Stimulated activated CD8-positive, alpha-beta memory T cell treated with anti-CD3 and anti-CD28 coated beads, Interleukin-2, amount 100 ng/mL, for 1 hour (primary cell): ENCODE data around the gene PRRT1B.
"Not testable (repeated sequence)": the region's sequence is repeated elsewhere in the genome, so short reads cannot be mapped to it uniquely, and the experiment has no call there.

Source experiments
- DNase-seq, 2 donors: peaks; one replicate each; pipeline ENCODE4 v3.0.0-alpha.2; 2020; ENCODE audit warnings: low read depth in 2 of 2

PRRT1B gene

DNA sequence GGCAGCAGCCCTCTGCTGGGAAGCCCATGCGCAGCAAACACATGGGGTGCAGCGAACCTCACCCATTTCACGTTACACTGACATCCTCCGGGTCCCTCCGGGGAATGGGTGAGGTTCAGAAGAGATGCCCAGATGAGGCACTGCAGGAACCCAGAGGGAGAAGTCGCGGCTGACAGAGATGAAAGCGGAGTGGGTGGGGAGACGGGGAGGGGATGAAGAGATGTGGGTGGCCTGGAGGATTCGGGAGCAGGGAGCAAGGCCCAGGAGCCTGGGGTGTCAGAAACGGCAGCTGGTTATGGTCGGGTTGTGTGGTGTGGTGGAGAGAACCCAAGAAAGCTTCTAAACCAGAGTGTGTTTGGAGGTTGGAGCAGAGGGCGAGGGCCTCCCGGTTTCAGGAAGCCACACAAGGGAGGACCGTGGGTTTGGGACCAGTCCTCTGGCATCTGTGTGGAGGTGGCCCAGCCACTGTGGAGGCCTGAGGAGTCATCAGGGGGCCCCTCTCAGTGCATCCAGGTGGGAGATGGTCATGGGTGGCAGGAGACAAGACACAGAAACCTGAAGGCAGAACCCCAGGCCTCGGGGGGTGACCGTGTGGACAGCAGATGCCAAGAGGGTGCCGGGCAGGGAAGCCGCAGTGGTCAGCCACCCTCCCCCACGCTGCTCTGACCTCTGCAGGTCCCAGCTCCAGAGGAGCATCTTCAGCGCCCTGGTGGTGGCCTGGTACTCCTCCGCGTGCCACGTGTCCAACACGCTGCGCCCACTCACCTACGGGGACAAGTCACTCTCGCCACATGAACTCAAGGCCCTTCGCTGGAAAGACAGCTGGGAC, 22.9 kb upstream of the PRRT1B start:
- no peak for DNase-seq

DNA sequence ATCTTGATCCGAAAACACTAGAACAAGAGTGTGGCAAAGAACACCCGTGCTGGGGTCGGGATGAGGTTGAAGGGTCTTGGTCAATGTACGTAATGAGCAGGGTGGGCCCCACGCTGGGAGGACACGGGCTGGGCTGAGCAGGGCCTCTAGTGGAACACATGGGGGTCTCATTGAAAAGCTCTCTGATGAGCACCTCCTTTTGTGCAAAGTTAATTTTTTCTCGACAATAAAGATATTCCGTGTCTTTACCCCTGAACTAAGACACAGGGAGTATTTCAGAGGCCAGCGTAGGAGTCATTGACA, 22.3 kb upstream of the PRRT1B start:
- no peak for DNase-seq

DNA sequence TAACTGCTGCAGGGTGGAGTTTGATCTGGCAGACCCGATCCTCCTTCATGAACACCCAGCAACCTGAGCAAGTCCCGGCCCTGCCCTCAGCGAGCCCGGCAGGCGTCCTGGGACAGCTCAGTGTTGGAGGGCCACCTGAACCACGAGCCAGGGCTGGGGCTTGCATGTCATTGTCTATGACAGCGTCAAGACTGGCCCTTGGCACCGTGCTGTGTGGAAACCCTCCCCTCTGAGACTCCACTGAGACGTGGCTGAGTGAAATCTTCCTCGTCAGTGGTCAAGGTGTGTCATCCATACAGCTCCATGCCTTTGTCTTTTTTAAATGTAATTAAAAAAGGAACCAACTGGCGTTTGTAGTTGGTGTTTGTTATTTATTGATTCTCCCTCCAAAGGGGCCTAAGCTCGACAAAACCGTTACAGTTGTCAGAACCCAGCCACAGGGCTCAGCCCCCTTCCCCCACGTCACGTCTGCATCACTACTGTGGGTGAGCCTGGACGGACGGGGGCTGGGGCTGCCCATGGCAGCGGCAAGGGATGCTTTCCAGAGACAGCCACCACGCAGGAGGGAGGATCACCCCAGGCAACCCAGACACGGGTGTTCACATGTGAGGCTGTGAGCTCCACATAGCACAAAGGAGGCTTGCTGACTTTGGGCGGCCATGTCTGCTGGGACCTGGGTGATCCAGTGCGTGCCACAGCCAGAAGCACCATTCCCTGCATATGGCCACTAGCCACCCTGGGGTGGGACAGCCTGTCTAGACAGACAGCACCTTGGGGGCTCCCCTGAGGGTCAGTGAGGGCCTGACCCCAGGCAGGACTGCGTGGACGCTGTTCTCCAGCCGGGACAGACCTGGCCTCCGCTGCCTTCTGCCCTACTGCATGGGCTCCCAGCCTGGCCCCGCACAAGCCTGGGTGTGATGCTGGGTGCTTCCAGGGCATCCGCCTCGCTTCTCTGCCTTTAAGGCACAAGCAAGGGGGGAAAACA, 21.6 kb upstream of the PRRT1B start:
- no peak for DNase-seq

DNA sequence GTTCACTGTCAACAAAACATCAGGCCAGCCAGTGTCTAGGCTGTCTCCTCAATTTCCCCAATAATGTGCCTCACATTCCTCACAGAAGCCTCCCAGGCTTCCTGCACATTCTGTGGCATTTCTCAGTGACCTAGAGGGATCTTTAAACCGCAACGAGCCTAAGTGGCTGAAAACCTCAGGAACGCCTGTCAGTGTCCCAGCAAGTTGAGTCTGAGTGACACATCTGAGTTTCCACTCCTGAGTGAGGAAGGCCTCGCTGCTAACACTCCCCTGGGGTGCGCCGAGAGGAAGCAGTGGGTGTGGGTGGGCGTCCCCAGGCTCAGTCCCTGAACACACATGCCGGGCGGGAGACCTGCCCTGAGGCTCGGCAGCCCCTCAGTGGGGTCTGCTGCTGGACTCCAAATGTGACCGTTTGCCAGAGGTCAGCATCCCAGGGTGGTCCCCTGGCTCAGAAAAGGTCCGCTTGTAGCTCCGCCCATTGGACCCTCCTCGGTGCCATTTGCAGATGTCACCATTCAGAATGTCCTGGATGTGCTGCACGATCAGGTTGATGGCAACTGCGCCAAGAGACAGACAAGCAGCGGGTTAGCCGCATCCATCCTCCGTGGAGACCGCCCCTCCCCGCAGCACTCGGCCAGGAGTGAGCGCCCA, 20.5 kb upstream of the PRRT1B start:
- no peak for DNase-seq

DNA sequence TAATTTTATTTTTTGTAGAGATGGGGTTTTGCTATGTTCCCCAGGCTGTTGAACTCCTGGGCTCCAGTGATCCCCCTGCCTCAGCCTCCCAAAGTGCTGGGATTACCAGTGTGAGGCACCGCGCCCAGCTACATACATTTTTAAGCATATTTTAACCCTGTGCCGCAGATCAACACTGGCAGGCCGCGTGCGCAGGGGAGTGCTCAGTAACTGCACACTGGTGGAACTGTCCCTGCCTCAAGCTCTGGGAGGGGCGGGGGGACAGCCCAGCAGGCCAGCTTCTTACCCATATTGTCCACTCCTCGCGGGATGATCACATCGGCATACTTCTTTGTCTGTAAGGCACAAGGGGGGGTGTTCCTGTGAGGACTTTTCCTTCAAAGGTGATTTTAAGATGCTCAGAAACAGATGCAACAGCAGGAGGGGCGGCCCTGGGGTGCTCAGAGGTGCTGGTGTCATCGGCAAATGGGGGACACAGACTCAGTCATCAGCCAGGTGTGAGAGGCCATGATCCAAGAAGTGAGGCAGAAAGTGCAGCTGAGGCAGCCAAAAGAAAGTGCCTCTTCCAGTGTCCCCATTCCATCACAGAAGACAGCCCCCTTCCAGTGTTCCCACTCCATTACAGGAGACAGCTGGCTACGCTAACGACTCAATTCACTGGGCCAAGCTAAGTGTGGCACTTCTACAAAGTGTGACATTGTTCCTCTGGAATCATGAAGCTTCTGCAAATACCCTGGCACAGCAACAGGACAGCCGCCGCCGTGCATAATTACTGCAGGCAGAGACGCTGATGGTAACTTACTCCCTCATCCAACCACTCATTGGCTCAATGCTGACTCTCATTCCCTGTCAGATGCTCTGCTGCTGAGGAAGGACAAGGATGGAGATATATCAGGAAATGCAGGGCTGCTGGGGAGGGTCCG, 19.4 kb upstream of the PRRT1B start:
- no peak for DNase-seq

DNA sequence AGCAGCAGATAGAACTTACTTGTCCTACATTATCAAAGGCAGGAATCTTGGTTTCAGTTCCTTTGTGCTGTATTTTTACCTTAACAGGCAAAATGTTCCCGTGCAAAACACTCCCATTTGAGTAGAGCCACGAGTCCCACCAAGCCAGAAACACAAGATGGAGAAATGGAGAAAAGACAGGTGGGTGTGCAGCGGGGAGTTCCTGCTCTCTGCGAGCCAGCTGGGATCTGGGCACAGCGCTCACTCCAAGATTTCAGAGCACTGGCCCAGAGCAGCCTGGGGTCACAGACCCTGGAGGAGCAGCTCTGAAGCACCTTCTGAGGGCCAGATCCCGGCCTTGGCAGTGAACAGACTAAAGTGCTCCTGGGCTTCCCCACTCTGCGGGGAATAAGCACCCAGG, 17.1 kb upstream of the PRRT1B start:
- DNase-seq: no peak

DNA sequence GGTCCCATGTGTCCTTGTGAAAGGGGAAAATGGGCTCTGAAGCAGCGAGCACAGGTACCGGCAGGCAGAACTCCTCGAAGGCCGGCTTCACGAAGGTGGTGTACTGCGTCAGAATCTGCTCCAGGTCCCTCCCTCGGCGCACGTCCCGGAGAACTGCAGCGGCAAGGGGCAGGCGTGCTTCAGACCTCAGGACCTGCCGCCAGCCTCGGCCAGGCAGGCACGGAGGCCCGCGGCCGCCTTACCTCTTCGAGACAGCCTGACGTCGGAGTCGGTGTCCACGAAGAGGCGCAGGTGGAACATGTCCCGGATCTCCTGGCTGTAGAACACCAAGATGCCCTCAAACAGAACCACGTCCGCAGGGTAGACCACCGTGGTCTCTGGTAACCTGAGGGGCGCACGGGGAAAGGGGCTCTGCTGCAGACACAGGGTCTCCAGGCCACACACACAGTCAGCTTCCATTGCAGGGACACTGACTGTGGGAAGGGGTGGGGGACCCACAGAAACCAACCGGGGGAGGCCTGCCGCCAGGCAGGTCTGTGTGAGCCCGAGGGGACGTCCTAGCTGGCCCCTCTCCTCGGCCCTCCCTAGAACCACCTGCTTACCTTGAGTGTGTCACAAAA, 16.3 kb upstream of the PRRT1B start:
- DNase-seq: no peak

DNA sequence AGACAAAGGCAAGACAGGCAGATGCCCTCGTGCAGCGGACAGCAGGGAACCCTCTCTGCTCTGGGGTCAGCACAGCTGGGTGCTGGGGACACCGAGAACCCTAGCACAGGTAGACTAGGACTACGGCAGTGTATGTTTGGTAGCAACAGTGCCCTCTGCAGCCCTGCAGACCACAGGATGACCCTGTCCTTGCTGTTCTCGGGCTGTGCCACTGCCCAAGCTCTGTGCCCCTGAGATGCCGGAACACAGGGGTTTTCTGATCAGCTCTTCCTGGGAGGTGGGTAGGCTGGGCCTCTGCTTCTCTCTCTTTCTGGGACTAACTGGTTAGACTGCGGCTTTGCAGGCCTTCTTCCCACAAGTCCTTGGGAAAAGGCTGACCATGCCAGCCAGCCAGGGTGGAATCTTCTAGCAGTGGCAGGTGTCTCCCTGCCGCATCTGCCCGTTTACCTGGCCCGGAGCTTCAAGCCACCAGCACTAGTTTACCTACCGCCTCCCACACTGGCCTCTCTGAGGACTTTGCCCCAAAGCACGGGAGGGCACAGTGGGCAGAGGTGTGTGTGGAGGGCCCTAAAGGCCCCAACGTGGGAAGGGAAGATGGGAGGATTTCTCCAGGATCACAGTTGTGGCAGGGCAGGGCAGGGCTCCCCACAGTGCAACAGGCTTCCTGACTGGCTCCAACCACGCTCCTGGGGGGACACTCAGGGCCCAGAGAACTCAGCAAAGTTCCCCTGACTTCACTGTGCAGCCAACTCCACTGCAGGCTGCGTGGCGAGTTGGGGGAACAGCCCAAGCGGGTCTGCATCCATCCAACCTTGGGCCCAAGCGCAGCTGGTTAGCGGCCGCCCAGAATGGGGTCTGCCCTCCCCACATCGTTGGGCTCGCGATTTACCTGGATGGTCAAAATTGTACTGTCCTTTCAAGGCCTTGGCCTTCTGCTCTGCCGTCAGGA, 15.5 kb upstream of the PRRT1B start:
- DNase-seq: no peak

DNA sequence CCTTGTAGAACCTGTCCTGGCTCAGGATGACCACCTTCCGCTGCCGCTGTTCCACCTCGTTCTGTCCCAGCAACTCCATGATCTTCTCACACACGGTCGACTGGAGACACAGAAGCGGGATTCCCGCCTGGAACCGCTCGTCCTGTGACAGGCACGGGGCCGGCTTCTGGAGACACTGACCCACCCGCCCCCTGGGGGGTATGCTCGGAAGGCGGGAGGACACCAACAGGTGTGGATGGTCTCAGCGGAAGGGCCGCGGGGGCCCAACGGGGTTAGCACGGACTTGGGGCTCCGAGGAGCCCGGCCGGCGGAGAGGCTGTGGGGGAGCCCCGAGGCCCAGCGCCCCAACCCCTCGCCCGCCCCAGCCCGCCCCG, 14.8 kb upstream of the PRRT1B start:
- DNase-seq: no peak

DNA sequence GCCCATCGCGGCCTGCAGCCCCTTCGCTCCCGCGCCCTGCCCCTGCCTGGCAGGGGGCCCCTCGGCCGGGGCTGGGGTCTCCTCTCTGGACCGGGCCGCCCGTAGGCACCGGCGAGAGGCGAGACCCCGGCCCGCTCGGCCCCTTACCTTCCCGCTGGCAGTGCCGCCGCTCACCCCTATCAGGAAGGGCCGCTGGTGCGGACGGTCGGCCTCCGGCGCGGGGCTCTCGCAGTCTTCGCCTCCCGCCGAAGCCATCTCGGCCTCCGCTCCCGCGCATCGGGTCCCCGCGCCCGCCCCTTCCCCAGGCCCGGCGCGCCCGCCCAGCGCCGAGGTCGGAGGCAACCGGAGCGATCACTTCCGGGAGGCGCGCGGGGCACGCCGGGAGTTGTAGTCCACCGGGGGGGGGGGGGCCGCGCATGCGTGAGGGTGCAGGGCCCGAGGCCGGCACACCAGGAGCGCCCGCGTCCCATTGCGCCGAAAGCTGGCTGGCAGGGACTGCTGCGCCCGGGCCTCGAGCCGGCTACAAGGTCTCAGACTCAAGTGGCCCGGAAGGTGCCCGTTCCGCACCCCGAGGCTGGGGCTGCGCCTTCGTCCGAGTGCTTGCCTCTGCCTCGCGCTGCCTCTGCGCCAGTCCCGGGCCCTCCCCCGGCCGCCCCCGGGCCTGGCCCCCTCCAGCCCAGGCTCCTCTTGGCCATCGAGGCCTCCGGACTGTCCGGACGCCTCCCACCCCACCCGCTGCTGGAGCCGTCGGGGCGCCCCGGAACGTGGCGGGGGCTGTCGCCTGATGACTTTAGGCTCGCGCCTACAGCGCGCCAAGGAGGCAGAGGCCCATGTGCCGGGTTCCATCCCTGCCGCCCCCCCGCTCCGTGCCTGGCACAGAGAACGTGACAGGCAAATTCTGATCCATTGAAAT, 14.1 kb upstream of the PRRT1B start, which contains the start of gene UCK1:
TSS of gene UCK1 (minus strand) at position 344 of the 913 bp plus-strand sequence. CDS start at position 255, 89 bp downstream.
- peak; percentile 35 to 59 for DNase-seq

DNA sequence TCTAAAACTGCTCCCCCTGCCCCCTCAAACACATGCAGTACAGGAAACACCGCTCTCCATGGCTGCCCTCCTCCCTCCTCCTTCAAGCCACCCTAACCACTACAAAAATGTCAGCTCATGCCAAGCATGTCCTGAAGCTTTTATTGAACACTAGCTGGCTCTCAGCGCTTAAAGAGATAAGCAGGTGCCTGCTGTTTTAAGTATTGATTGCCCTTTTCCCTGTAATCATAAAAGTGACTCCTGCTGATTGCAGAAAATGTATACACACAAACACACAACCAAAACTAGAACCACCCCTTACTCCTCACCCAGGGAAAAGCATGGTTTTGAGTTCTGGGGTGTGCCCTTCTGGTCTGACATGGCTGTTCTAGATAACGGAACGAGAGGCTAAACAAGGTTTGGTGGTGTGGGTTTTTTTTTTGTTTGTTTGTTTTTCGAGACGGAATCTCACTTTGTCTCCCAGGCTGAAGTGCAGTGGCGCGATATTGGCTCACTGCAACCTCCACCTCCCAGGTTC, 10.5 kb upstream of the PRRT1B start:
- DNase-seq: no peak

DNA sequence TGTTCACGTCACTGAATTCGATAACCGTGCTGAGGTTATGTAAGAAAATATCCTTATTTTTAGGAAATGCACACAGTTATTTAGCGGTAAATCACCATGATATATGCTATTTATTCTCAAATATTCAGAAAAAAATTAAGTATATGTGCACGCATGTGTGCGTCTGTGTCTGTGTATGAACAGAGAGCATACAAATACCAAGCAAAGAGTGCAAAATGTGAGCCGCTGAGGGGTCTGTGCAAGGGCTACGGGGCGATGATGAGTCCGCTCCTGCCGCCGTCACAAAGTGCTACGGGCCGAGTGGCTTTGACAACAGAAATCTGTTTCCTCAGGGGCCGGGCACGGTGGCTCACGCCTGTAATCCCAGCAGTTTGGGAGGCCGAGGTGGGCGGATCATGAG, 7.4 kb upstream of the PRRT1B start:
- DNase-seq: no peak

DNA sequence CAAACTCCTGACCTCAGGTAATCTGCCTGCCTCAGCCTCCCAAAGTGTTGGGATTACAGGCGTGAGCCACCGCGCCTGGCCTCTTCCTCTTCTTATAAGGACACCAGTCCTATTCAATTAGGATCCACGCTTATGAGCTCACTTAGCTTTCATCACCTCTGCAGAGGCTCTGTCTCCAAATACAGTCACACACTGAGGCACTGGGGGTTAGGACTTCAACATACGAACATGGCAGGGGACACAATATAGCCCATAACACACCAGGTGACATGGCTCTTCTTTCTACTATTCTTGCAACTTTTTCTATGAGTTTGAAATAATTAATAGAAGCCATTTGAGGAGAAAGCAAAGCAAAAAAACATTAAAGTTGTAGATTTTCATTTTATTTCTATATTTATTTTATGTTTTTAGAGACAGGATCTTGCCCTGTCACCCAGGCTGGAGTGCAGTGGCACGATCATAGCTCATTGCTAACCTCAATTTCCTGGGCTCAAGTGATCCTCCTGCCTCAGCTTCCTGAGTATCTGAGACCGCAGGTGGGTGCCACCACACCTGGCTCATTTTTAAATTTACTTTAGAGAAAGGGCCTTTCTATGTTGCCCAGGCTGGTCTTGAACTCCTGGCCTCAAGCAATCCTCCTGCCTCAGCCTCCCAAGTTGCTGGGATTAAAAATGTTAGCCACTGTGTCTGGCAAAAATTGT, 6.0 kb upstream of the PRRT1B start:
- DNase-seq: no peak

DNA sequence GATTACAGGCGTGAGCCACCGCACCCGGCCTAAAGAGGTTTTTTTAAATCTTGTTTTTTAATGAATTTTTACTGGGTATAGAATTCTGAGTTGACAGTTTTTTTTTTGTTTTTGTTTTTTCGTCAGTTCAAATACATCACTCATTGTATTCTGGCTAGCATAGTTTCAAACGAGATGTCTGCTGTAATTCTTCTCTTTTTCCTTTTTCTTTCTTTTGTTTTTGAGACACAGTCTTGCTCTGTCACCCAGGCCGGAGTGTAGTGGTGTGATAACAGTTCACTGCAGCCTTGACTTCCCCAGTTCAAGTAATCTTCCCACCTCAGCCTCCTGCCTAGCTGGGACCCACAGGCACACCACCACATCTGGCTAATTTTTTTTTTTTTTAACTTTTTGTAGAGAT, 2.2 kb upstream of the PRRT1B start:
- no peak for DNase-seq

DNA sequence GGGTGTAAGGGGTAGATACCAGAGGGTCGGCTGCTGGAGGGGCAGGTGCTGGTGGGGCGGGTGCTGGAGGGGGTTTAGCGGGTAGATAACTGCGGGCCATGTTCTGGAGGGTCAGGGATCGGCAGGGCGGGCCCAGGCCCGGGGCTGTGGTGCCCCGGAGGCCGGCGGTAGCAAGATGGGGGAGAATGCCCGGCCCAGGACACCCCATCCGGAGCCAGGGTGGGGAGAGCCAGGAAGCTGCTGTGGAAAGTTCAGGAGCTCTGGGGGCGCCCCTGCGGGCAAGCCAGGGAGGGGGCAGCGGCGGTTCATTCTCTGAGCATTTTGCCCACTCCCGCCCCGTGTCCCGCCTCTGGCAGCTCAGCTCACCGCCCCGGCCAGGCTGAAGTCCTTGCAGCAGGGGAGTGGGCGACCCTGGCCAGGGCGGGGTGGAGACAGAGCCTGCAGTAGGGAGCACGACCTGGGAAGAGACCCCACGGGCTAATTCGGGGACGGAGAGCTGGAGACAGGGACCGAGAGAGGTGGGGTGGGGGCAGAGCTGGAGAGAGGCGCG, 538 bp downstream of the PRRT1B start:
- DNase-seq: no peak

DNA sequence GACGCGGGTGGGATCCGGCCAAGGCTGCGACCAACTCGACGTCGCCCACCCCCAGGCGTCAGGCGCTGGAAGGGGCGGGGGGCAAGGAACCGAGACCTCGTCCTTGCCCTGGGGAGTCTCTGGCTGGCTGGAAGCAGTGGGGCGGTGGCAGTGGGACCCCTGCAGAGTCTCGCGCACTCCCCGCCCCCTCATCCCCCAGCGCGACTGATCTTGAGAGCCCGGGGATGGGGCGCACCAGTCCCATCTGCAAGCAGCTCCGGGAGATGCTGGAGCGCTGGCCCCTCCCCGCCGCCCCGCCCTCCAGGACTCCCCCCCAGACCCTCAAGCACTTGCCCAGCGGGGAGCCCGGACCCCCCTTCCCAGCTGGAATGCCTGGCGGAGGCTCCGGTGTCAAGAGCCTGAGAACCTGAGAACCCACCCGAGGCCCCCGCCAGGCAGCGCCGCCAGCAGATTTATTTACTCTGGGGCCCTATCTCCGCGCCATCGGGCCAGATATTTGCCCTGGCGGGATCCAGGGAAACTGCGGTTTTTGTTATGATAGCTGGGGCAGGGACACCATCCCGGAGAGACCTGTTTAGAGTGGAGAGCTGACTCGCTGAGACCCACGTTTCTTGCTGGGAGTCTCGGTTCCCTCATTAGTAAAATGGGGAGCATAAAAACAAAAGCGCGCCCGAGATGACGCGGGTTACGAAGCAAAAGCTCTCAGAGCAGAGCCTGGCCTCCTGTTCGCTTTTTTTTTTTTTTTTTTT, 1.2 kb downstream of the PRRT1B start:
- DNase-seq: no peak

DNA sequence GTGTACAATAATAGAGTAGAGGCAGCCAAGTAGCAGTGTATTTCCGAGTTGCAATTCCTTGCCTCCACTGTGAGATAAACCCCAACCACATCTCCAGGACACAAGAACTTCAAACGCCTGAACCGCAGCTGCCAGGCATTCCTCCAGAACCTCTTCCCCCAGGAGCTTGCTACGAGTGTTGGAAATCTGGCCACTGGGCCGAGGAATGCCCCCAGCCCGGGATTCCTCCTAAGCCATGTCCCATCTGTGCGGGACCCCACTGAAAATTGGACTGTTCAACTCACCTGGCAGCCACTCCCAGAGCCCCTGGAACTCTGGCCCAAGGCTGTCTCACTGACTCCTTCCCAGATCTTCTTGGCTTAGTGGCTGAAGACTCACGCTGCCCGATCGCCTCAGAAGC, 3.9 kb downstream of the PRRT1B start:
- not testable (repeated sequence) for DNase-seq
